Measurements from ENCODE around the gene FTO.

FTO gene

DNA sequence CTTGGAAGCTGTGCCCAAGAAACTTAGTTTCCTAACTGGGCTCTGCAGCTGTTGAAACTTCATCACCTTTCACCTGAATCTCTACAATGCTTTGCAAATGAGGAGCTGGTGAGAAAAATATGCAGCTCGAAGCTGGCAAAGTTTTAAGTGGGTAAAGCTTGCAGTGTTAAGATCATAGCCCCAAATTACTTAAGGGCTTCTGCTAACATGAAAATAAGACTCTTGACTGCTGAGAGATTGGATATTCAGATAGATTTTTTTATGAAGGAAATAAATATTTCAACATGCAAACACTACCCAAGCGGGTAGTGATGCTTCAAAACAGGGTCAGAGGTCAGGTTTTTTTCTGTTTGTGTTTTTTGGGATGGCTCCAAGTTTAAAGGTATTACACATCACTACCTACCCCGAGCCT, 278.7 kb downstream of the FTO start:
- no peak overlapping the region for H3K4me3 ChIP-seq
- TF ChIP-seq, protein P1, sequence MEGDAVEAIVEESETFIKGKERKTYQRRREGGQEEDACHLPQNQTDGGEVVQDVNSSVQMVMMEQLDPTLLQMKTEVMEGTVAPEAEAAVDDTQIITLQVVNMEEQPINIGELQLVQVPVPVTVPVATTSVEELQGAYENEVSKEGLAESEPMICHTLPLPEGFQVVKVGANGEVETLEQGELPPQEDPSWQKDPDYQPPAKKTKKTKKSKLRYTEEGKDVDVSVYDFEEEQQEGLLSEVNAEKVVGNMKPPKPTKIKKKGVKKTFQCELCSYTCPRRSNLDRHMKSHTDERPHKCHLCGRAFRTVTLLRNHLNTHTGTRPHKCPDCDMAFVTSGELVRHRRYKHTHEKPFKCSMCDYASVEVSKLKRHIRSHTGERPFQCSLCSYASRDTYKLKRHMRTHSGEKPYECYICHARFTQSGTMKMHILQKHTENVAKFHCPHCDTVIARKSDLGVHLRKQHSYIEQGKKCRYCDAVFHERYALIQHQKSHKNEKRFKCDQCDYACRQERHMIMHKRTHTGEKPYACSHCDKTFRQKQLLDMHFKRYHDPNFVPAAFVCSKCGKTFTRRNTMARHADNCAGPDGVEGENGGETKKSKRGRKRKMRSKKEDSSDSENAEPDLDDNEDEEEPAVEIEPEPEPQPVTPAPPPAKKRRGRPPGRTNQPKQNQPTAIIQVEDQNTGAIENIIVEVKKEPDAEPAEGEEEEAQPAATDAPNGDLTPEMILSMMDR (IDR thresholded peaks at IDR 0.05): no peak
- DNase-seq (ENCODE audit: low spot score): no peak
- no peak overlapping the region for H3K27ac ChIP-seq

DNA sequence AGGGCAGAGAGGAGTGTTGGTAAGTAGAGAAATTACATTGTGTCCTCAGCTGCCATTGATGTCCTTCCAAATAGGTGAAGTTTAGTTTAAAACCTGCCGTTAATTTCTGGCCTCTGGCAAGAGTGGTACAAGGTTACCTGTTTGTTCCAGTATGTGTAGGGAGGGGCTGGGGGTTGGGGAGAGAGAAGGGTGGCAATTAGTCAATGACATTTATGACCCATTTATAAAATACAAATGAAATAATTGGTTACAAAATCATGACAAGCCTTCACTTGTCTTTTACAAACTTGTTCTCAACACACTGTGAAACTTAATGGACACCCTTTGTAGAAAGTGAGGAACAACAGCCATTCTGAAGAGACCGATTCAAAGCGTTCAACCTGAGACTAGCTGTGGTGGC, 281.0 kb downstream of the FTO start:
- DNase-seq (ENCODE audit: low spot score): no peak
- Histone ChIP-seq H3K4me3 (no peak overlapping the region), H3K27ac (no peak overlapping the region)
- TF ChIP-seq, protein P1 (IDR thresholded peaks at IDR 0.05): no peak

DNA sequence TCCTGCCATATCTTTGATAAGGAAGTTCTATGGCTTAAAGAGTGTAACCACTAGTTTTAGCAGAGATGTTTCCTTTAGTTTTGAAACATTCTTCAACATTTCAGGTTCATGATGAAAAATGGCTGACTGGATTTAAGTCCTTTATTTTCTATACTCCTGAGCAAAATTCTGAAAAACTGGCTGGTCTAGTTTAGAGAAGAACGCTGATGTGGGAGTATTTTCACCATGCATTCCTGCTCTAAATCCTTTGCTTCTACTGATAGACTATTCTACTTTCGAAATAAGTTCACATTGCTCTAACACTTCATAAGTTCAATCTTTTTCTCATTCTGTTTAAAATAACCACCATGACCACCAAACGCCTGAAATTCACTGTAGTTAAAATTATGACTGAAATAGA, 281.9 kb downstream of the FTO start:
- no peak for DNase-seq (ENCODE audit: low spot score)
- no peak overlapping the region for H3K27ac ChIP-seq
- H3K4me3 ChIP-seq: no peak overlapping the region
- TF ChIP-seq, protein P1 (IDR thresholded peaks at IDR 0.05): no peak

DNA sequence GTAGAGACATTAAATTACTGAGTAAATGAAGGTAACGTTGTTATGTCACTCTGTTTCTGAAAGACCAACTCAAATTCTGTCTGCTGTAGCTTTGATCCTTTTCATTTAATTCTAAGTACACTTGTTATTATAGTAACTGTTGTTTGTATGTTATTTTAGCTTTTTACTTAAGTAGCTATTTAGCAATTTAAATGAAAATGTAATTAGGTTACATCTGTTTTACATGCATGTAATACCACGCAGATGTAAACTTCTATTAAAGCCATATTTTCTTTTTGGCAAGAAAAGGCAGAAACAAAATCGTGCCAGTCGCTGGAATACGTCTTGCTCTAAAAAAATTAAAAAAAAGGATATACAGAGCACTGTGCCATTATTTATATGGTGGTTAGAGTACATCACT, 282.8 kb downstream of the FTO start:
- no peak overlapping the region for H3K4me3 ChIP-seq
- TF ChIP-seq, protein P1 (IDR thresholded peaks at IDR 0.05): no peak

DNA sequence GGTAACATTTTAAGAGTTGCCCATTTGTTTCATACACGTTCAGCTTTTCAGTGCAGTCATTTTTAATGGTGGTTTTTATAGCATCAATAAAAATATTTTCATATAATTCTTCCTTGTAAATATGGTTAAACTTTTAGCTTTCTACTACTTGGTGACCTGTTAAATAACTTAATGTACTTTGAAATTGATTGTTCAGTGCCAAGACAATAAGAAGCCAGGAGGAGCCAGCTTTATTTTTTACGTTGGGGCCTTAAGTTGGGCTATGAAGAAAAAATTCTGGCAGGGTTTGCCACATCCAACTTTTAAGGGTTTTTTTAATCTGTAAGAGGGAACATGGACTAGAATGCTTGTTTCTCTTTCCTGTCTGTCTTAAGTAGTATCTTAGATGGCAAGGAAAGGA, 284.2 kb downstream of the FTO start:
- no peak overlapping the region for H3K4me3 ChIP-seq
- TF ChIP-seq, protein P1 (IDR thresholded peaks at IDR 0.05): no peak
- no peak for DNase-seq (ENCODE audit: low spot score)

More for the DNA sequence above, 282.8 kb downstream of the FTO start:
- DNase-seq (ENCODE audit: low spot score): no peak
- no peak overlapping the region for H3K27ac ChIP-seq

DNA sequence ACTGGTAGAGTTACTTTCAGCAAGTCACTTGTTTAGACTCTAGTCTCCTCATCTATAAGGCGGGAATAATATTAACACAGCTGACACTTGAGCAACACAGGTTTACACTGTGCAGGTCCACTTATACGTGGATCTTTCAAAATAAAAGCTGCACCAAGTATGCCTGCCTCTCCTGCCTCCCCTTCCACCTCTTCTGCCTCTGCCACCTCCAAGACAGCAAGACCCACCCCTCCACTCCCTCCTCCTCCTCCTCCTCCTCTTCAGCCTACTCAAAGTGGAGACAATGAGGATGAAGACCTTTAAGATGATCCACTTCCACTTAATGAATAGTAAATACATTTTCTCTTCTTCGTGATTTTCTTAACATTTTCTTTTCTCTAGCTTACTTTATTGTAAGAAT, 285.6 kb downstream of the FTO start:
- TF ChIP-seq, protein P1 (IDR thresholded peaks at IDR 0.05): no peak
- no peak for DNase-seq (ENCODE audit: low spot score)
- Histone ChIP-seq H3K4me3 (no peak overlapping the region), H3K27ac (no peak overlapping the region)

More for the DNA sequence above, 284.2 kb downstream of the FTO start:
- no peak overlapping the region for H3K27ac ChIP-seq

DNA sequence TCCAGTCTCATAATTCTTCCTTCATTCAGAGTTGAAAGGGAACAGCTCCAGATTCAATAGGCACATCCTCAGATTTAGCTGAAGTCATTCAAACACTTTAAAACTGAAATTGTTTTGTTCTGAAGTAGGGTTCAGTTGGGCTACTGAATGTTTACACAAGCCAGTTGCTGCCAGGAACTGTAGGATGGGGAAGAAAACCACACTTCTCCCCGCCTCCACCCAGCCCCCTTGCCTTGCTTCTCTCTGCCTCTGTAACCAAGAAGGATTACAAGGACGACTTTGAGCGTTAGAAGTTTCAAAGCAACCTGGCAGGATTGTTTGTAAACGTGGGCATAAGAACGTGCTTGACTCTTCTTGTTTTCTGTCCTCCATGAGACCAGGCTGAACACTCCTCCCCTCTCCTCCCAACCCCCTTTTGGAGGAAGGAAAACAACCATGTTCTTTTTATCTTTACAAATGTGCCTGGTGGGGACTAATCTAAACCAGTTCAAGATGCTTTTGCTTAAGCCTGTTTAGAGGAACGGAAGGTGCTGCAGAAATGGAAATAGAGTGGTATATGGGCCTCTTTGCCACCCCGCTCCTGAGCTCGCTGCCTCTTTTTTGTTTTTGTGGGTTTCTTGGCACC, 287.9 kb downstream of the FTO start:
- no peak overlapping the region for H3K27ac ChIP-seq
- no peak overlapping the region for H3K4me3 ChIP-seq
- no peak for DNase-seq (ENCODE audit: low spot score)
- TF ChIP-seq, protein P1 (IDR thresholded peaks at IDR 0.05): no peak
